ENCODE data around the gene NSUN5.
A peak's percentile ranks its signal among the peaks of the same experiment; 100 is the strongest.
"Not testable (repeated sequence)": the region's sequence is repeated elsewhere in the genome, so short reads cannot be mapped to it uniquely, and the experiment has no call there.

GRCh38 chr7:73324081-73324845 is 15.6 kb upstream of the NSUN5 start:
- TF ChIP-seq, protein P1, sequence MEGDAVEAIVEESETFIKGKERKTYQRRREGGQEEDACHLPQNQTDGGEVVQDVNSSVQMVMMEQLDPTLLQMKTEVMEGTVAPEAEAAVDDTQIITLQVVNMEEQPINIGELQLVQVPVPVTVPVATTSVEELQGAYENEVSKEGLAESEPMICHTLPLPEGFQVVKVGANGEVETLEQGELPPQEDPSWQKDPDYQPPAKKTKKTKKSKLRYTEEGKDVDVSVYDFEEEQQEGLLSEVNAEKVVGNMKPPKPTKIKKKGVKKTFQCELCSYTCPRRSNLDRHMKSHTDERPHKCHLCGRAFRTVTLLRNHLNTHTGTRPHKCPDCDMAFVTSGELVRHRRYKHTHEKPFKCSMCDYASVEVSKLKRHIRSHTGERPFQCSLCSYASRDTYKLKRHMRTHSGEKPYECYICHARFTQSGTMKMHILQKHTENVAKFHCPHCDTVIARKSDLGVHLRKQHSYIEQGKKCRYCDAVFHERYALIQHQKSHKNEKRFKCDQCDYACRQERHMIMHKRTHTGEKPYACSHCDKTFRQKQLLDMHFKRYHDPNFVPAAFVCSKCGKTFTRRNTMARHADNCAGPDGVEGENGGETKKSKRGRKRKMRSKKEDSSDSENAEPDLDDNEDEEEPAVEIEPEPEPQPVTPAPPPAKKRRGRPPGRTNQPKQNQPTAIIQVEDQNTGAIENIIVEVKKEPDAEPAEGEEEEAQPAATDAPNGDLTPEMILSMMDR (tag by site-specific recombination; IDR thresholded peaks at IDR 0.05): peak; percentile 45; the same call in 1 of the 2 replicates
- not testable (repeated sequence) for TF ChIP-seq SP2 (tag by site-specific recombination; IDR thresholded peaks at IDR 0.05); ZNF138 (tag by site-specific recombination; IDR thresholded peaks at IDR 0.05; ENCODE audit: borderline replicate concordance); ZNF561 (tag by site-specific recombination; IDR thresholded peaks at IDR 0.05; ENCODE audit: borderline replicate concordance); ZFP3 (tag by site-specific recombination; IDR thresholded peaks at IDR 0.05; ENCODE audit: low read depth); YY1 (tag by site-specific recombination; IDR thresholded peaks at IDR 0.05); ZNF600 (tag by site-specific recombination; IDR thresholded peaks at IDR 0.05); INSM2 (tag by site-specific recombination; IDR thresholded peaks at IDR 0.05); OSR2 (tag by site-specific recombination; IDR thresholded peaks at IDR 0.05); ZNF311 (tag by site-specific recombination; IDR thresholded peaks at IDR 0.05; ENCODE audit: borderline replicate concordance)
- TF ChIP-seq, protein P2, sequence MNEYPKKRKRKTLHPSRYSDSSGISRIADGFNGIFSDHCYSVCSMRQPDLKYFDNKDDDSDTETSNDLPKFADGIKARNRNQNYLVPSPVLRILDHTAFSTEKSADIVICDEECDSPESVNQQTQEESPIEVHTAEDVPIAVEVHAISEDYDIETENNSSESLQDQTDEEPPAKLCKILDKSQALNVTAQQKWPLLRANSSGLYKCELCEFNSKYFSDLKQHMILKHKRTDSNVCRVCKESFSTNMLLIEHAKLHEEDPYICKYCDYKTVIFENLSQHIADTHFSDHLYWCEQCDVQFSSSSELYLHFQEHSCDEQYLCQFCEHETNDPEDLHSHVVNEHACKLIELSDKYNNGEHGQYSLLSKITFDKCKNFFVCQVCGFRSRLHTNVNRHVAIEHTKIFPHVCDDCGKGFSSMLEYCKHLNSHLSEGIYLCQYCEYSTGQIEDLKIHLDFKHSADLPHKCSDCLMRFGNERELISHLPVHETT (tag by site-specific recombination; IDR thresholded peaks at IDR 0.05): not testable (repeated sequence)
